Right lung (tissue), 5 donors: ENCODE data around the gene METTL21C. TPM values are rescaled to one million over a fixed set of nuclear protein-coding genes. Genes with fewer than 3 reads are reported as not detected.

Experiments
- DNase-seq, 2 donors: peaks; one replicate each; pipeline ENCODE4 v3.0.0-alpha.2; 2013
- polyA plus RNA-seq, 5 donors: library from polyadenylated mRNA; unstranded; fragments of 120-200 nt; gene quantifications; one replicate each; pipeline versions ENCODE4 v1.2.1 to v1.2.3, GENCODE V29; 2013; ENCODE audit warnings: inconsistent platforms in 1 of 5, low replicate concordance in 1 of 5; ENCODE audit not compliant: insufficient read length in 5 of 5, insufficient read depth in 1 of 5

METTL21C gene
- polyA plus RNA-seq, 5 donors: 1.5 TPM; not detected in 4

DNA sequence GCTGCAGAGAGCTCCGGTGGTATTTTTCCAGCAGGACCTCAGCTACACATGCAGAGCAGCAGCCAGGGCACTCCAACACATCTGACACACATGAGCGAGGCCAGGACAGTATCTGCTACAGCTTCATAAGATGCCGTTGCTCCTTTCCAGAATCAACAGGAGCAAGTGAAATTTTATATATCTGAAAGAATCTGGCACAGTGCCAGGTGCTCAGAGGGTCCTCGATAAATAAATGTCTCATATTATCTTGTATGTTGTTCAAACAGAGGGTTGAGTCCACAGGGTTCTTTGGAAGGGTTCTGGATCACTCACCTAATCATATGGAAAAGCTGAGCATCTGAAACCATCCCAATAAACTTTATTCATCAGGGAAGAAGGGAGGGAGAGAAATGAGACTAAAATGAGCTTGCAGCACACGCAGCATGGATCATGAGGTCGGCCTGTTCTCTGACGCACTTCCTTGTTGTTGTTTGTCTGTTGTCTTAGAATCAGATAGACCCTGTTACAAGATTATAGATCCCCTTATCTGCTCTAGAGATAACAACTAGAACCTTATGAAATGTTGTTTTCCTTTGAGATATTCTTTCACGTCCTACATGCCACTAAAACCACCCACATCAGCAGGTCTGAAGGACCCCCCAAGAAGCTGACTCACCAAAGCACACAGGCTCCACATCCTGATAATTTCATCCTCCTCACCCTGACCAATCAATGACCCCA lies 3.2 kb upstream of the METTL21C start:
- DNase-seq: no peak

GRCh38 chr13:102697264-102697663 lies 2.4 kb upstream of the METTL21C start:
- no peak for DNase-seq

- DNase-seq: no peak
Observed at GRCh38 chr13:102696465-102696864, 1.6 kb upstream of the METTL21C start.

DNA sequence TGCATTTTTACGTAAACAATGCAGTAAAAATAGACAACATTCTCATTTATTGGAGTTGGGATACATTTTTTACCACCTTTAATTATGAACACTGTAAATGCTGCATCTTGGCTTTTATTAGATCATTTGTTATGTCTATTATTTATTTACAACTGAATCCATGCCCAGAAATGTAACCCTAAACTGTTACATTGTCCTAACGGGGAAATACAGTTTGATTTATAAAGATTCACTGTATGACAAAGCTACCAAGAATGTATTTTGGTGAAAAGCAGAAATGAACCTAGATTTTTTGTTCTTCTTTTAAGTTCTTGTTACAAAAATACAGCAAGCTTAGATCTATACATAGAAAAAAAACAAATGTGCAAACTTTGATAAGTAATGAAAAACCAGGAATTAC lies 1.1 kb downstream of the METTL21C start:
- DNase-seq: no peak

DNA sequence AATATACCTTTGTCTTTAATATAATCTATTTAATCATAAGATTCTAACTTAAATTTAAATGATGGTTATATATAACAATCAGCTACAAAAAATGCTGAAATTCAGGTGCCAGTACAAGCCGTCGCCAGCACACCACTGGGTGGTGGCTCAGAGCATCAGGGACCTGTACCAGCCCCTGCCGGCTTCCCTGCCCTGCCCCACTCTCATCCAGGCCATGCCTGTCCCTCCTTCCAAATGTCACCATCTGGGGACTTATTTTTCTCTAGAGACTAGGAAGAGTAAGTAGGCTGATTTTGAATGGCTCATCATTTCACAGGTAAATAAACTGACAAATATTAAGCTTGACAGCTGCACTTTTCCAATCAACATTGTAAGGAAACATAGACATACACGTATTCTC lies 1.6 kb downstream of the METTL21C start:
- no peak for DNase-seq

DNA sequence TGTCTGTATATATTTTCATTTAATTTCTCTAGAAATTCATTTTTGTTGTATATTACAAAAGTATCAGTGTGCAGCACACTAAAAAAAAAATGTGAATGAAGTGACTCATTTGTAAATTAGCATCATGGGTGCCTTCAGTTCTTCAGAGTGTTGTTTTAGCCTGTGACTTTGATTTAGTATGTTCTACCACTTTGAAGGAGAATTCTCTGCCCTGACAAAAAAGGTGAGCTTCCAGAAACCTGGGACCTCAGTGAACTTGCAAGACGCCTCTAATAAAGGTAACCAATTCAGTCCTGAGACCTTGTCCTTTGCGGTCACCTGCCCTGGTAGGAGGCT lies 2.4 kb downstream of the METTL21C start:
- DNase-seq: no peak

DNA sequence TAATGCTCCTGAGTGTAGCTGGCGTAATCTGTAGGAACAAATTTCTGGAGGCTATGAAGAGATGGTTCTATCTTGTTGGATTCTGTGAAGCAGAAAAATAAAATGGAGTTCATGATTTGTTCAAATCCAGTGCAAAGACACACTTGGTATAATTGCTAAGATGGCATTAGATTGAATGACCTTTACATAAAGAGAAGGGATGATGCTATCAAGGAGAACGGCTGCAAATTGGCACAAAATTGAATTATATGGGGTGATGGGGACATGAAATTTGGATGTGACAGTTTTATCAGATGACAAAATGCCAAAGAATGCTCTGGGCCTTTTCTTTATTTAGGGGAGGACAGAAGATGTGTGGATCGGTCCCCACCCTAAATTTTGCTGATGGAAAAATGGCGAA lies 4.0 kb downstream of the METTL21C start:
- no peak for DNase-seq

DNA sequence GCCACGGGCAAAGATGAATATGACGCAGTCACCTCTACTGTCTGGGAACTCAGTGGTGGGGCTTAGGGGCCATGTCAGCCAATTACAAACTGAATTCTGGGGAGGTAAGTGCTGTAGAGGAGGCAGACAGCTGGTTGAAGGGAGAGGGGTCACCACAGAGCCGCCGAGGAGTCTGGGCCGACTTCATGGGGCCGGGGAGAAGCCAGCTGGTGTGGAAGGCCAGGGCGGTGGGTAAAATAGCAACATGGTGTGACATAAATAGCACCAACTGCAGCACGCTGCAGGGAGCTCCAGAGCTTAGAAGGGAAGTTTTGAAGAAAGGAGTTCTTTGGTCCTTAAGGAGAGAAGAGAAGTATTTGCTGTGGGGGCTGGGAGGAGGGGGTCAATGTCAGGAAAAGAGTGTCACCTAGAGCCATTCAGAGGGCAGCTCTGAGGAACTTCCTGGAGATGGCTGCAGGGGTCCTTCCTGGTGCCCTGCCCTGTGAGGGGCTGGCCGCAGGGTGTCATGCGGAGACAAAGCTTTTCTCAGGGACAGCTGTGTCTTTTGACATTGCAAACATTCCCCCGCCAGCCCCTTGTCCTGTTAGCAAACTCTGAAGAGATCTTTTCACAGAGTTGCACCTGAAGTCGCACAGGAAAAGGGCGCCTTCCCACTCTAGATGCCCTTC lies 6.4 kb downstream of the METTL21C start:
- no peak for DNase-seq

DNA sequence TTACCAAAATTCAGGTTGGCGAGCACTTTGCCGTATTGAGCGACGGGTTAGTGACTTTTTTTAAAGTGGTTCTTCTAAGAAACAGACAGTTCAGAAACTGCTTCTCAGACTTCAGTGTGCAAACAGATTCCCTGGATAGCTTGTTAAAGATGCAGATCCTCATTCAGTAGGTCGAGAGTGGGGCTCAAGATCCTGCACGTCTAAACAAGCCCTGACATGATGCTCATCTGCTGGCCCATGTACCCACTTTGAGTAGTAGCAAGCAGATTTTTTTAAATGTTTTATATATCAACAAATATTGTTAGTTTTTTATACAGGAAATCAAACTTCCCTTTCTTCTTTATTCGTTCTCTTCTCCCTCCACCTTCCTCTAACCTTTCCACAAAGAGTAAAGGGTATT lies 7.3 kb downstream of the METTL21C start:
- no peak for DNase-seq

DNA sequence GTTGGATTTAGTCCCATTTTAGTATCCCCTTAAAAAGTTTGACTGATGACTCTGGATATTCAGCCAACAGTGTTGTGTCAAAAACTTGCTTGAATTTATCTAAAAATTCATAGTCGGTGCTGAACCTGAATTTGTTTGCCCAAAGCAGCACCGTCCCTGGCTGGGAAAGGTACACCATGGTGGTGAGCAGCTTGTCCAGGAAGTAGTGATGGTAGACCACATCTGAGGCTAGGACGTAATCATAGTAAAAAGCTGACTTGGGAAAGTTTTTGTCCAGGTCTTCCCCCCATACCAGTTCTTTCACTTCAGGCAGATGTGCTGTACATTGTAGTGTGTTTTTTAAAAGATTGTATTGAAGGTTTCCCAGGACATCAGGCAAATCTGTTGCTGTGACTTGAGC lies 8.8 kb downstream of the METTL21C start:
- DNase-seq: no peak

DNA sequence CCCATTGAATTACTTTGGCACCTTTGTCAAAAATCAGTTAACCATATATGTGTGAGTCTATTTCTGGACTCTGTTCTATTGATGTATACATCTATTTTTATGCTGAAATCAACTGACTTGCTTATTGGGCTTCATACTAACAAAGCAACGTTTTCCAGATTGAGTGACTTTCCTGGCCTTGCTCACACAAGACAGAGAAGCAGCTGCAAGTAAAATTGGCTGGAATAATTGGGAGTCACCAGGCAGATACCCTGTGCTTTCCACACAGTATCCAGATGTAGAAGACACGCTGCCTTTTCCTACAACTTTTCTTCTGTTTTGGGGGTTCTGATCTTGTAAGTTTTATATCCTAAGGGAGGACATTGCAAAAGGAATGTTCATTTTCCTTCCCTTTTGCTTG lies 11.2 kb downstream of the METTL21C start:
- no peak for DNase-seq

DNA sequence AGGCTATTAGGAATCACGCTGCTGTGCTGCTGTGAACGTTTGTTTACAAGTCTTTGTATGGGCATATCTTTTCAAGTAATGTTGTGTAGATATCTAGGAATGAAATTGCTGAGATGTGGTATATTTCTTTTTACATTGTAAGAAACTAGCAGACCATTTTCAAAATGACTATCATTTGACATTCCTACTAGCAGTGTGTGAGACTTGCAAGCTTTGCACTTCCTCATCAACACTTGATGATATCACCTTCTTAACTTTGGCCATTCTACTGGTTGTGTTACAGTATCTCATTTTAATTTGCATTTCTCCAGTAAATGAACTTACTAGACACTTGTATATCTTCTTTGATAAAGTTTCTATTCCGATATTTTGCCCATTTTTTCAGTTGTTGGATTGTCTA lies 12.1 kb downstream of the METTL21C start:
- no peak for DNase-seq

DNA sequence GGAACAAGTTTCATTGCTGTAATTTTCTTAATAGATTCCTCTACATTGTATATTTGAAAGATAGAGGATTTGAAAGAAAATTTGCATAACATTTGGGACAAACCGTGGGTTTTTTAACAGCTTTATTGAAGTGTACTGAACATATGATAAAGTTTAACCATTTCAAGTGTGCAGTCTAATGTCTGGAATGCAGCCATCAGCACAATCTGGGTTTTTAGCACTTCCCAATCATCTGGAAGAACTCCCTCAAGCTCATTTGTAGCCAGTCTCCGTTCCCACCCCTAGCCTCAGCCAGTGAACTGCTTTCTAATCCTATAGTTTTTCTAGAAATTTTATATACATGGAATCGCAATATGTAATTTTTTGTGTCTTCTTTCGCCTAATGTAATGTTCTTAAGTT lies 12.6 kb downstream of the METTL21C start:
- DNase-seq: no peak

DNA sequence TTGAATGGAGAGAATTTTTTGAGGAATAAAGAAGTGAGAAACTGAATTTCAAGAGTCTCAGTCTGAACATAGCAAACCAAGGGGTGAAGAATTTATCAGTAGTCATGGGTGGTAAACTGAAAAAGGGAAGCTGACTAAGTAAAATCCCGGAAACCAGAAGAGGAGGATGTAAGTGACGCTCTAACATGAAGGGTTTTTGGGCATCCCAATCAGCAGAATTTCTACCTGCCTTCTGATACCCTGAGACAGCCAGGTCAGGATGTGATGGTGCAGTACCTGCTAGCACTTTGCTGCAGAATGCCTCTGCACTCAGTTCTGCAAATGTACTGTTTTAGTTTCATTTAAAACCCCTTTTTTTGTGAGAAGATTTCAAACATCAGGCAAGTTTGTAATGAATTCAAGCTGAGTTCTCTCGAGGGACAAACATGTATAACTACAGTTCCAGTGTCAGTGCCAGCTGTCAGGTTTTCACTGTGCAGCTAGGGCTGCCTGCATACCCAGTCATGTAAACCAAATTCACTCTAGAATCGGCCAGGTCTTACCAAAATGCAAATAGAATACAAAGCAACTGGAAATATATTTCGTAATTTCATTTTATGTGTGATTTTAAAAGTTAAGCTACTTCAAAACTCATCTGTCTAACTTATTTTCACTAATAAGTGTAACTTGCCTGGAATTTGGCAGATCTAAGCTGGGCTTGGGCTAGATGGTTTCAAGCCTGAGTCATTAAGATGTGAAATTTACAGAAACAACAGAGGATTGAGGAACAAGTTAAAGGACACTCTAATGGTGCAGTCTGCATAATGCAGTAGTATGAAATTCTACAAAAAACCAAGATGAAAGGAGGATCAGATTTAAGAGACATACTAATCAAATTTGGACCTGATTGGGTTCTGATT lies 13.8 kb downstream of the METTL21C start:
- no peak for DNase-seq

DNA sequence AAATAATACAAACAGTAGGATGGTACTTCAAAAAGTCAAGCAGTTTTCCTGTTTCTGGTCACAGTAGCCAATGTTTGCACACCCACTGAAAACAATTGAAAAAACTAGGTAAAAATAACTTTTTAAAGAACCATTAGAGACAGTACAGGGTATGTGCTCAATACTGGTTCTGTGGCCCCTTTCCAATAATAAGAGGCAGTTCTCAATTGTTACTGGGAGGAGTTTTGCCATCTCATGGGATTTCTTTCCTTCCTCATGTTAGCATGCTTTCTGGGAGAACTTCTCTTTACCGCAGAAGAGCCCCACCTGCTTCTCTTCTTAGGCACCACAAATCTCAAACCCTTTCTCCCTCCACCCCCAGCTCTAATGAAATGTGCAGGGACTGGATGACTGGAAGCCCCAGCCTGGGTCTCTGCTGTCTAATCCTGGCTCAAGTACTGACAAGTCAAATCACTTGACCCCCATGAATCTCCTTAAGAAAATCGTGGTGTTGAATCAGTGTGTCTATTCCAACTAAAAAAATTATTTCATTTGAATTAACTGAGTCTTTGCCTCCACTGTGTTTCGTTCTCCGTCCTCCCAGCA lies 14.6 kb downstream of the METTL21C start:
- DNase-seq: no peak

DNA sequence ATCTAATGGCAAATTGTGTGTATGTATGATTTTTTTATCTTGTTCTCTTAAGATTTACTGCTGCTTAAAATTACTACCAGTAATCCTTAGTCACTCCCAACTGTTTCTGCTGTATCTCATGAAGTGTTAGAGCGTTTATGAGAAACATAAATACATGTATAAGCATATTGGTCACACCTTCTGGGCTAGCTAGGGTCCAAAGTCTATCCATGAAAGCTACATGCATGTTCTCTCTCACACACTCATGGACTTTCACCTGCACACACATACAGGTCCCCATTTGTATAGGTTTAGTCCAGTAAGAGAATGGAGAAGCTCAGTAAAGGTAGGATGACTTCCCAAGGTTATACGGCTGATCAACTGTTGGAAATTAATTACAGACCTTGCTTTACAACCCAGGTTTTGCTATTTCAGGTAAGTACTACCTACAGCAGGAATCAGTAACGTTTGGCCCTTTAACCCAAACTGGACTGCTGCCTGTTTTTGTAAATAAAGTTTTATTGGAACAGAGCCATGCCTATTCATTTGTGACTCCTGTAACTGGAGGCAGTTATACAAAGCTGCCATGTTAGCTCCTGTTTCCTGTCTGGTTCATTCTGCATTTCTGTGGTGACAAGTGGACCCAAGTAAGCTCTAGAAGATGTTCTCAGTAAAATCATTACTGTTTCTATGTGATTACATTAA lies 15.3 kb downstream of the METTL21C start:
- DNase-seq: no peak

DNA sequence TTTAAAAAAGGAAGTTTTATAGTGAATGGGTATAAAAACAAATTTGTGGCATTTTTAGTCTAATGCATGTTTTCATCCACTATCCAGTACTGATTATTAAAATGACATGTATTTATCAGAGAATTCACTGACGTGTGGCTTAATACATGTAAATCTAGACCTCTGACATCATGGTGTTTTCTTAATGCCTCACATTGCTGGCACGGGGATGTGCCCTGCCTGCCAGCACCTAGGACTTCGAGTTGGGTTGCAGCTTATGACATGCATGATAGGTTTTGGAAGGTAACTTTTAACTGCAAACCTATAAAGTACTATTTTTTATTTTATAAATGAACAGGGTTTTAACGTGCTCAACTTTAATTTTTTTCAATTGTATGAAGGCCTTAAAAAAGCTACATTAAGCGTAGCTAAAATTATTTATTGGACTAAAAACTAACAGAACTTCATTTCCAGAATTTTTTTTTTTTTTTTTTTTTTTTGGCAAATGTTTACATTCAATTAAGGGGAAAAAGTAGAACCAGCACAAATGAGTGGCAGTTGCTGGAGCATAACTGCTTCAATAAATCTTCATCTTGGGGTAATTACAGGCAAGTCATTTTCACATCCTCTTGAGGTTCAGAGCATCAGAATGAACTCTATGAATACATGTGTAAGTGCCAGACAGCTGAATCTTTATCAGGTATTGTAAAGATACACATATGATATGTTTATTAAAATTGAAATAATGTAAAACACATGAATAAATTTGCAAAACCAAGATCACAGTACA lies 16.3 kb downstream of the METTL21C start:
- no peak for DNase-seq

- DNase-seq: no peak
Observed at GRCh38 chr13:102677122-102677521, 17.7 kb downstream of the METTL21C start.

DNA sequence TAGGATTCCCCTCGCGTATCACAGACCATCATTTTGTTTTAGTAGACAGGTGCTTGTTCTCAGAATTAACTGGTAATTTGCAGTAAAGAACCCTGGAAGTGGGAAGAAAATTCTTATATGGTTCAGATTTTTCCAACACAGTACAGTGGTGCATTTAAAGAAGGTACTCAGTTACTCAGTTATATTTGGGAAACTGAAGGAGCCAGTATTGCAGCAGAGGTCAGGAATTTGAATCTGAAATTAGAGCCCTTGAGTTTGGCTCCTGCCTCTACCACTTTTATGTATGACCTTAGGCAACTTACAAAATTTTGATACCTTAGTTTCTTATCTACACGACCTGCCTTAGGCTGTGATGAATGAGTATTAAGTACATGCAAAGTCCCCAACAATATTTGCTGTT lies 19.7 kb downstream of the METTL21C start:
- no peak for DNase-seq

GRCh38 chr13:102670130-102670529 lies 24.7 kb downstream of the METTL21C start:
- DNase-seq: no peak

- DNase-seq: no peak
Observed at GRCh38 chr13:102667911-102668310, 26.9 kb downstream of the METTL21C start.
